ENCODE data around the gene MASP1.

- TF ChIP-seq, protein P1, sequence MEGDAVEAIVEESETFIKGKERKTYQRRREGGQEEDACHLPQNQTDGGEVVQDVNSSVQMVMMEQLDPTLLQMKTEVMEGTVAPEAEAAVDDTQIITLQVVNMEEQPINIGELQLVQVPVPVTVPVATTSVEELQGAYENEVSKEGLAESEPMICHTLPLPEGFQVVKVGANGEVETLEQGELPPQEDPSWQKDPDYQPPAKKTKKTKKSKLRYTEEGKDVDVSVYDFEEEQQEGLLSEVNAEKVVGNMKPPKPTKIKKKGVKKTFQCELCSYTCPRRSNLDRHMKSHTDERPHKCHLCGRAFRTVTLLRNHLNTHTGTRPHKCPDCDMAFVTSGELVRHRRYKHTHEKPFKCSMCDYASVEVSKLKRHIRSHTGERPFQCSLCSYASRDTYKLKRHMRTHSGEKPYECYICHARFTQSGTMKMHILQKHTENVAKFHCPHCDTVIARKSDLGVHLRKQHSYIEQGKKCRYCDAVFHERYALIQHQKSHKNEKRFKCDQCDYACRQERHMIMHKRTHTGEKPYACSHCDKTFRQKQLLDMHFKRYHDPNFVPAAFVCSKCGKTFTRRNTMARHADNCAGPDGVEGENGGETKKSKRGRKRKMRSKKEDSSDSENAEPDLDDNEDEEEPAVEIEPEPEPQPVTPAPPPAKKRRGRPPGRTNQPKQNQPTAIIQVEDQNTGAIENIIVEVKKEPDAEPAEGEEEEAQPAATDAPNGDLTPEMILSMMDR (IDR thresholded peaks at IDR 0.05): no peak
- no peak for TF ChIP-seq POLR2A (IDR thresholded peaks at IDR 0.05)
These were observed 14.4 kb downstream of the MASP1 start for GRCh38 chr3:187277129-187277462.
